GM19240 (cell line): ENCODE results near the gene NPHP4.
"Not testable (repeated sequence)": the region's sequence is repeated elsewhere in the genome, so short reads cannot be mapped to it uniquely, and the experiment has no call there.

Source experiments
- DNase-seq: peaks from one replicate; pipeline ENCODE4 v3.0.0; 2011; ENCODE audit warnings: low spot score; ENCODE audit not compliant: insufficient read length

Gene NPHP4

DNA sequence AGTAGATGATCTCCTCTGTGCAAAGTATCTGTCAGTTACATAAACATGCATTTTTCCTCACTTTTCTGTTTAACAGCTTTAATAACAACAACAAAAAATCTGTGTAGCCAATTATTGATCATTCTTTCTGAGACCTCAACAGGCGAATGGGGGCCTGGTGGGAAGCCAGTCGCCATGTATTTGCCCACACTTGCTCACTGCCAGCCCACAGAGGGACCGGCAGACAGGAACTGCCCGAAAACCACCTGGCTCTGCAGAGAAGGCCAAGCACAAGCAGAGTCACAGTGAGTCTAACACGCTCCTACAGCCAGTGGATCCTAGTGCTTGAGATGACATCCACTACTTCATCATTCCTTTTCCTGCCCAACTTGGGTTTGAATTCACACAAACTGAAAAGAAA is 56.1 kb downstream of the NPHP4 start:
- DNase-seq = no peak

DNA sequence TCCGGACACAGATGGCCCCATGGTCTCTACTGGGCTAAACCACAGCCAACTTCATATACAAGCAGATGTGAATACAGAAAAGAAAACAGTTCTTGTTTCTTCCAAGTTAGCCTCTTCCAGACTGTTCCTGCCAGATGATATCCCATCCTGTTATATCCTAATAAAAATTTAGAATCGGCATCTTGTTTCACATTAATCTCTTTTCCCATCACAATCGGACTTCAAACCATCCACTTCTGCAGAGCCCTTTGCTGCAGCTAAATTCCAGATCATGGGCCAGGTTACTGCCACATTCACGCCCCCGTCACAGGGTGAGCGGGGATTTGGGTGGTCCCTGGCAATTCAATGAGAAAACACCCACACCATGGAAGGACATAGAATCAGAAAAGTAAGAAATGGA is 57.2 kb downstream of the NPHP4 start:
- no peak for DNase-seq

DNA sequence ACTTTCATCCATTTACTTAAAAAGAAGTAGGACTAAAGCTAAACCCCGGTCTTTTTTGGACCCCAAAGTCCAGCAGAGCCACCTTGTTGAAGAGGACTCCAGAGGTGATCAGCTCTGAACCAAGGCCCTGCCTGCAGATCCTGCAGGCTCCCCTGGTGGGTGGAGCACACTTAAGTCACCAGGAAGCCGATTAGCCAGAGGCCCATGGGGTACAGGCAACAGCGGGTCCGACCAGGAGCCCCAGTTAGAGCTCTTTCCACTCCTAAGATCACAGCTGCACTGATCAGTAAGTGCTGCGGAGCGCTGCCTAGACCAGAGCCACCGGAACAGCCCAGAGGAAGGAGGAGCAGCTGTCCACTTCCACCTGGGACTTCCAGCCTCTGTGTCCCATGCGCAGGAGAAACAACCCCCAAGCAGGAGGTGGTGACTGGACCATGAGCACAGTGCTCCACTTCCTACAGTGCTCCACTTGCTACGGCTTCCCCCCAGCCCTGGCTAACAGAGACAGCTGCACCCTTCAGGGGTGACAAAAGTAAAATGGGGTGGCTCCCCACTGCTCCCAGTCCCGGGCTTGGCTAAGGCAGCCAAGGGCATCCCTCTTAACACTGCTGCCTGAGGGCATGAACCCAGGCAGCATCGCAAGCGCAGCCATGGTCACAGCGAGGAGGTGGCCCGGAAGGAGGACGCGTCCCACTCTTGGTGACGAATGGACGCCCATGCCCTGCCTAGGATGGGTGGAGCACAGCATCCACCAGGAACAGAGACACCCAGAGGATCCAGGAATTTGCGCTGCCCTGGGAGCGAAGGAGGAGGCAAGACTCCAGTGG is 58.0 kb downstream of the NPHP4 start:
- DNase-seq = no peak

DNA sequence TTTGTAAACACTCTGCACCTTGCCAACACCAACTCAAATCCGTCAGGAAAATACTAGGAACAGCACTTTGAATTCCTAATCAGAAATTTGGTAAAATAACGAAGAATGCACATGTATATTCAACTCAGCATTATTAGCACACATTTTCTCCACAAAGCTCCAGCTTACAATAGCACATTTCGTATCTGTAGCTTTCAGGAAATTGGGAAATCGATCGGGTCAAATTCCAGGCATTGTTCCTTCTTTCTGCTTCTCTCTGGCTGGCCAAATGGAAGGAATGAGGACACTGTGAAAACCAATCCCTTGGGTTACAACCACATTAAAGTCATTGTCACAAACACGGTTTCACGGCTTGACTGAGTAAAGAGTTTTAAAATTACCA is 58.6 kb downstream of the NPHP4 start:
- no peak for DNase-seq

DNA sequence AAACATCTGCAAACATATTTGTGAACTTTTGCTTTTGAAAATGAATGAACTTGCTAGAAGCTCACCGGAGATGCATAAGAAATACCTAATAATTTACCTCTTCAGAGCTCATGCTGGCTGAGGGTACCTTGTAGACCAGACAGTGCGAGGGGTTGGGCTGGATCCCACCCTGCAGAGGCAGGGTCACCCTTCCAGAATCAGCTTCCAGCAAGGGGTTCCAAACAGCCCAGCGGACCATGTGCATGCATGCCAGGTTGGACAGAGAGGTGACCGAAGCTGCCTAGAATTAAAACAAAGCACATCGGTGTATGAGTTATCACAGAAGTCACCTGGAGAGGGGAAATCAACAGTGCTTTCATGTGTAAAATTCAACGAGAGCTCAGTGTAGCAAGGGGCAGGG is 59.2 kb downstream of the NPHP4 start:
- no peak for DNase-seq

DNA sequence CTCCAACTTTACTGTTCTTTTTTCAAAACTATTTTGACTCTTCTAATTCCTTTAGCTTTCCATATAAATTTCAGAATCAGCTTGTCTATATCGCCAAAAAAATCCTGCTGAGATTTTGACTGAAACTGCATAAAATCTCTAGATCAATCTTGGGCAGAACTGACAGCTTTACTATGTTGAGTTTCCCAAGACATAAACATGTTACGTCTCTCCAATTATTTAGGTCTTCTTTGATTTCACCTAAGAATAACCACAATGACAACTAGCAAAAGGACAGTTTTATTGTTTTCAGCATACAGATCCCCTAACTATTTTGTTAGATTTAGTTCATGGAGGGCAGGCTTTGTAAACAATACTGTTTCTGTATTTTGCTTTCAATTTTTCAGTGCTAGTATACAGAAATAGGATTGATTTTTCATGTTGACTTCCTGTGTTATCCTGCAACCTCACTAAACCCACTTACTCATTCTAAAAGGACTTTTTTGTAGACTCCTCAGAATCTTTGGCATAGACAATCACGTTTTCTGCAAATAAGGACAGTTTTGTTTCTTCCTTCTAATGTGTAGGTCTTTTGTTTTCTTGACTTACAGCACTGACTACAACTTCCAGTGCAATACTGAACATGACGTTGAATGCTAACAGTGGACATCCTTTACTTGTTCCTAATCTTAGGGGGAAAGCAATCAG is 63.4 kb downstream of the NPHP4 start:
- no peak for DNase-seq

DNA sequence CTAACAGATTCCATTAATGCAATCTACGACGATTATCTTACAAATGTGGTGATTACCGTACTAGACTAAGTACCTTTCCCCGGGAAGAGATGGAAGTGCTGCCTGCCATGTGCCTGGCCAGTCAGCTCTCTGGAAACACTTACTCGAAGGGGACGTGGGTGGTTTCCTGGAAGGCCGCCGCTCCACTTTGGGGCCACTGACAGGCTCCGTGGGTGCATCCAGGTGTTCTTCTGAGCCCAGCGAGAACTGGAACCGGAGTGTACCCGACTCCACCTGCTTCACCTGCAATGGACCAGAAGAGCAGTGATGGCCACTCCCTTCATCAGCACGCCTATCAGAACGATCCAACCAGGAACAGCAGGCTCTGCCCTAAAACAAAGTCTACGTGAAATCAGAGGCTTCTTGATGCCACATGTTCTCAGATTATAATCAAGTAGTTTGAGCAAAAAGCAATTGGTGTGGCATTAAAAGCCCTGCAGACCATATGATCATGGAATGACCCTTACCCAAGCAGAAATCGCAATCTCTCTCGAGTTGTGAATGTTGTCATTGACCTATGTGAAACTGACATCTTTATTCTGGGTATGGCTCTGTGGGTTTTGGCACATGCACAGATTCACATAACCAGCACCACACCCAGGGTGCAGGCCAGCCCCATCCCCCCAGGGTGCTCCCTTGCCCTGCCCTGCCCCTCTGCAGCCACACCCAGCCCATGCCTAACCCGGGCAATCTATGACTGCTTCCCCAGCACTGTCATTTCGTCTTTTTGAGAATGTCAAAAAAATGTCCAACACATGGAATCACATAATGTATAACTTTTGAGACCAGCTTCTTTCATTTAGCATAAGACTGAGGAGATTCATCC is 64.5 kb downstream of the NPHP4 start:
- DNase-seq = no peak

DNA sequence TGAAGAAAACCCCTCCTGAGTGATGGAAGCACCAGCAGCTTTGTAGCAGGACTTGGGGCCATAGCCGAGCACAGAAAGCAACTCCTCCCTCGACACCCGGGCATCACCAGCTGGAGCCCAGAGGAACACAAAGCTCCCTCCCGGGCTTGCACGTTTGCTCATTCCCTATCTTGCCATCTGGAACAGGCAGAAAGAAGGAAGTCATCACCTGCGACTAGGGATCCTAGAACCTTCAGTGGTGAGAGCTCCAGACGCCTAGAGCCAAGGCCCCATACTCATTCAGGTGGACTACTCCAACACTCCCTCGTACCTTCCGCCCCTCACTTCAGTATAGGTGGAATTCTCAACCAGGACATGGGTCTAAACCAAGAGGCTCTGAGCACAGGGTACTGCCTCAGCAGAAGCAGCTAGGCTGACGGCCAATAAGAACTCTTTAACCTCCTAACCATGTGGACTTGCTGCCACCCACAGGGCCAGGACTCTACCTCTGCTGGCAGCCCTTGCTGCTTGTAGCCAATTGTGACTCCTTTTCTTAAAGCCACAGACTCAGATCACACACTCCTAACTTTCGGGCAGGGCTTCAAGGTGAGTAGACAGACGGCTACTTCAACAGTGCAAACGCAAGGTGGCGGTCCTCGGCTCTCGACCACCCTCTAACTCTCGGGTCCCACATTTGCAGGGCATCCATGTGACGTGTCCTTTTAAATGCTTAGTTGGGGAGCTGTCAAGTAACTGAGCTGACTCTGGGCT is 65.4 kb downstream of the NPHP4 start:
- DNase-seq = no peak

DNA sequence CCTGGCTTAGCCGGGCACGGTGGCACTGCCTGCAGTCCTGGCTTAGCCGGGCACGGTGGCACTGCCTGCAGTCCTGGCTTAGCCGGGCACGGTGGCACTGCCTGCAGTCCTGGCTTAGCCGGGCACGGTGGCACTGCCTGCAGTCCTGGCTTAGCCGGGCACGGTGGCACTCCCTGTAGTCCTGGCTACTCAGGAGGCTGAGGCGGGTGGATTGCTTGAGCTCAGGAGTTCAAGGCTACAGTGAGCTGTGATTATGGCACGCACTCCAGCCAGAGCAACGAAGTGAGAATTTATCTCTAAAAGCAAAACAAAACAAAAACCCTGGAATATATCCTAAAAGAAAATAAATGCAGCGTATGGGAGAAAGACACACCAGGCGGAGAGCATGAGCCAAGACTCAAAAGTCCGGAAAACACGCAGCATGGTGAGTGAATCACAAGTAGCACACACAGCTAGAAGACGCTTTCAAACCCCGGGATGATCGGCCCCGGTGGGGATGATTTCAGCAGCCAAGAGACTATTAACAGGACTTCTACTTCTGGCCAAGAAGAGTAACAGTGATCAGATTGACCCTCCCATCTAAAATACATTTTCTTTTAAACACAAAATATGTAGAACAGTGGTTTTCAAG is 69.4 kb downstream of the NPHP4 start:
- DNase-seq = not testable (repeated sequence)

DNA sequence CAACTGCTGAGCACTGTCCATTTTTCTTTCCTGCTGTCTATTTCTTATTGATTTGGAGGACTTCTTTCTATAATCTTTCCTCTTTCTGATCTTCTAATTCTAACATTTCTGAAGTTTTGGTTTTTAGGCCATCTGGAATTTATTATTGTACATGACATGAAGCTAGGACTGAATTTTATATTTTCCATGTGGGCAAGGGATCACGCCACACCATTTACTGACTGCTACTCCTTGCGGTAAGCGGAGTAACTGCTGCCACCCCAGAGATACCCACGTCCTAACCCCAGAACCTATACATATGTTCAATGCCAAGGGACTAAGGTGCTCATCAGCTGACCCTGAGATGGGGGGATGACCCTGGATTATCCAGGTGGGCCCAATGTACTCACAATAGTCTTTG is 70.6 kb downstream of the NPHP4 start:
- no peak for DNase-seq

DNA sequence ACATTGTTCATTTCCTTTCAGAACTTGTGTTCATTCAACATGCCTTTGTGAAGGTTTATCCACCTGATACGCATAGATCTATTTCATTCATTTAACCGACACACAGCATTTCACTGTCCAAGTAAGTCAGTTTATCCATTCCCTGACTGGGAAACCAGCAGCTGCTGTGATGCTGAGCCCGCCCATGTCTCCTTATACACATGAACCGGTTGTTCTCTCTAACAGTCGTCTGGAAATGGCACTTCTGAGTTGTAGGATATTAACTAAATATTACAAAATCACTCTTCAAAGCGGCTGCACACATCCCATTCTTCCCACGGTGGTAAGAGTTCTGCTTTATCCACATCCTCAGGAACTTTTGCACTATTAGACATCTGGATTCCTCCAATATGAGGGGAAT is 71.1 kb downstream of the NPHP4 start:
- no peak for DNase-seq

DNA sequence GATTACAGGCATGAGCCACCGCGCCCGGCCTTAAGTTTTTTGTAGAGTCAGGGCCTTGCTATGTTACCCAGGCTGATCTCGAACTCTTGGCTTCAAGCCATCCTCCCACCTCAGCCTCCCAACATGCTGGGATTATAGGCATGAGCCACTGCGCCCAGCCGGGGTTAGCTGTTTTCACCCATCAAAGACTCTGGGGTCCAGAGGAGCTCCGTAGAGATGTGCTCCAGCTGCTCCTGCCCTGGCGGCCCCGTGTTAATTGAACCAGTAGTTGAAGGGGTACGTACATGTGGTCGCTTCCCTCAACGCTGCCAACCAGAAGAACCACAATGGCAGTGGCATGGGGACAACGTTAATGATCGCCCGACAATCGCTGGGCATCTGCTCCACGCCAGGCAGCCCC is 72.0 kb downstream of the NPHP4 start:
- DNase-seq = no peak

DNA sequence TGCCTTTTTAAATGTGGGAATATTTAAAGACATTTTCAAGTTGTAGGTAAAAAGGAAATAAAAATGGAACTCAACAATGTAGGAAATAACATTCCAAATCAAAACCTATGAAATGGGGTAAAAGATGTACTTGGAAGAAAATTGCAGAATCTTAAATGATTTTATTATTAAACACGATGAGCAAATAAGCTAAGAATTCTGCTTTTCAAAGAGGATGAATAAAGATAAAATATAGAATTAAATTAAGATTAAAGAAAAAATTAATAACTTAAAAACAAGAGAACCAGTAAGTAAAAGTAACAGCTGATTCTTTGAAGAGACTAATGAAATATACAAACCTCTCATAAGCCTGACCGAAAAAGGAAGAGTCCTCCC is 74.0 kb downstream of the NPHP4 start:
- no peak for DNase-seq

DNA sequence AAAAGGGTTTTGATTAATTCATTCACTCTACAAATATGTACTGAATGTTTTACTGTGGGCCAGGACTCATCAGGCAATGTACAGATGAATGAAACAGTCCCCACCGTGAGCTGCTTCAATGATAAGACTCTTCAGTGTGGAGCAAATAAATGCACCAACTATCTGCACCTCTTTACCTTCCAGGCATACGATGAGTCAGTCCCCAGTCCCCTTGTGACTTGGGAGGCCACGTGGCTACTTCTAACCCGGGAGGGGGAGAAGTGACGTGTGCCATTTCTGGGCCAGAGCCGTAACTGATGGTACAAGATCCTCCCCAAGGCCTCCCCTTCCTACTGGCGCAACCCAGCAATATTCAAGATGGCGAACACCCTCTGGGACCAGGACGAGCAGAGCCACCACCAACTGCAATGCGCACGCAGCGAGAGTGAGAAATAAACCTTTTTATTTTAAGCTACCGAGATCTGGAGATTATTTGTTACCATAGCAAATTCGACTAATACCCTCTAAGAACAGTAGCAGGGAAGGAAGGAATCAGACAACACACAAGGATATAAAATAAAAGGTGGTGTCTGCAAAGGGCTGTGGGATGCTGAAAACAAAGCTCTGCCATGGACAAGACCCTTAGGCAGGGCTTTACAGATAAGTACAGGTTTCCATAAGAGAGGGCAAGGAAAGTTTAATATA is 74.5 kb downstream of the NPHP4 start:
- no peak for DNase-seq

DNA sequence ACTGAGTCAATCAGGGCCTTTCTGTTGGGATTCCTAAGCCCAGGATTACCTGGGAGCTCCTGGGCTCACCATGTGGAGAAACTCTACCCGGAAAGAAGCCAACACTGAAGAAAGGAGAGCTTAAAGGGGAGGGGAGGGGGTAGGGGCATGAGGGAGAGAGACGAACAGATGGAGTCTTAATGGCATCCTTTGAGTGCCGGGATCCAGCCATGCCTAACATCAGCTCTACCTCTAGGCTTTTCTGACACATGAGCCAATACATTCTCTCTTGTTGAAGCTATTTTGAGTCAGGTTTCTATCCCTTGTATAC is 75.0 kb downstream of the NPHP4 start:
- DNase-seq = no peak

DNA sequence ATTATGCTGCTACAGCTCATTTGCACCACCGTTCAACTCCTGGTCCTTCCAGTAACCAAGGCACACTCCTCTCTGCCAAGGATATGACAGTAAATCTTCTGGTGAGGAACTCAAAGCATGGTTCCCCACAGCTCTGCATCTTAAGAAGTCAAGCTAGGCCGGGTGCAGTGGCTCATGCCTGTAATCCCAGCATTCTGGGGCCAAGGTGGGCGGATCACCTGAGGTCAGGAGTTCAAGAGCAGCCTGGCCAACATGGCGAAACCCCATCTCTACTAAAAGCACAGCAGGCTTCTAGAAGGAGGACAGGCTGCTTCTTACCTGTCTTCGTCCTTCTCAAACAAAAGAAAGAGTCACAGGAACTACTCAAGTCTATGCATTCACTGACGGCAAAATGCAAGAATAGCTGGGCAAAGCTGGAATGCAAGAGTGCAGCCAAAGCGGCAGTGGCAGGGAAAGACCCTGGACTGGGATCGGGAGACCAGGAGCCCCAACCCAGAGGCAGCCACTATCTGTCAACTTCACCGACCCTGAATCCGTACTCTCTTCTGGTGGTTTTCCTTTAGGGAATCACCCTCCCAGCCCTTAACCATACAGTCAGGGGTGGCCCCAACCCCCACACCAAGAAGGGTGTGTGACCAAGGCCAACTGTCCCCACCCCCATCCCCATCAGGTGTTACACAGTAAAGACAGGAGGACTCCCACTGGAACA is 75.5 kb downstream of the NPHP4 start:
- DNase-seq = no peak

DNA sequence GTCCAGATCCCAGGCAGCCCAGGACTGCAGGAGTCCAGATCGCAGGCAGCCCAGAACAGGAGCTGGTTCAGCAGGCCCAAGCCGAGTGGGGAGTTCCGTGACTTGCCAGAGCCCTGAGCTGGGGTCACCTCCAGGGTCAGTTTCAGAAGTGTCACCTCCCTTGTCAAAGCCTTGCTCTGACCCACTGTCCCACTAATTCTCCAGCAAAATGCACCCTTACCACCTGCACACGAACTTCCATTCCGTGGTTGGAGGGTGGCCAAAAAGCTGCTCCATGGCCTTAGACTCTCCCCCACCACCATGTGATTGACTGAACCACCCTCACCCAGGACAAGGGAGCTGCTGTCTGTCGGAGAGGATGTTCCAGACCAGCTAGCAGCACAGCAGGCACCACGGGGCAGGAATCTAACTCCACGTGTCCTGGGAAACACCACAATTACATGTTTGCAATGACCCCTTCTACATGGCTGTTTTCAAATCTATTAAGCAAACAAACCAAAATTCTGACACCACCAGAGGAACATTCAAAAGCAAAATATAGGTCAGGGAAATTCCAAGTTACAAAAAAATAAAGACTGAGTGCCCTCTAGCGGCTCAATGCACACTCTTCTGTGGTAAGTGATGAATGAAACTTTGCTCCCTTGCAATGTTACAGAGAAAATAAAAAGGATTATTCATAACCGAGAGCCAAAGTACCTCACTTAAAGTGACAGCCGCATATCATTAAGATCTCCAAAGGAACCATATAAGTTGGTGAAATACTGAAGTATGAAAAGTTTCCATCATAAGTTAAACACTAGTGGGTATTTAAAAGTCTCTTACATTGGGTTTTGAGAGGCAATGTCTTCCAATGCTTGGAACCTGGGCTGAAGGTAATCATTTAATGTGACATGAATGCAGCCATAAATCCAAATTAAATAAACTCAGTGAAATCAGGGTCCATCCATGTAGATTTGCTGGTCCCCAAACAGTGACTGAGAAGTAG is 76.3 kb downstream of the NPHP4 start:
- DNase-seq = peak; percentile 41

DNA sequence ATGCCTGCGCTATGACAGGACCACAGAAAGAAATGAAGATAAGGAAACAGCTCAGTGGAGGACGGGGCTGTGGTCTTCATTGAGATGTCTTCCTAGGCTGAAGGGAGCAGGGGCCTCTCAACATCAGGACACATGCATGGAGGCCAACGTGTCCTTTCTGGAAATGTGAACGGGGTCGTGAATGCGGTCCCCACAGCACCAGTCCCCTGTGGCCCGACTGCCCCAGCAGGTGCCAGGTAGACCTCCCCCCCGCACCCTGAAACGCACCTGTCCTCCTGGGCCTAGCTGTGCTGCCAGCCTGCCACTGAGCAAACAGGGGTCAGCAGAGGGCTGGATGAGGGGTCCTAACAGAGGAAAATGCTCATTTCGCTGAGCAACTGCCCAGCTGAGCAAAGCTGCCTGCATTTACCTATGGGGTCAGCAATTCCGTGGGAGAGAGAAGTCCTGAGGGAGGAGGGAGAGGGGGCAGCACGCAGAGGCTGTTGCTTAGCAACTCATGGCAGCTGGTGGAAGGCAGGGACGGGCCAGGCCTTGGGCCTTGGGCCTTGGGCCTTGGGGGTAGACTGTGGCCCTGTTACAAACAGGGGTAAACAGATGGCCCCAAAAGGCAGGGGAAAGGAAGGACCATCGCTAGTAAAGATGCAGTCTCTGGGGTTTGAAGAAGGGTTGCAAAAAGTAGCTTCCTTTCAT is 77.4 kb downstream of the NPHP4 start:
- no peak for DNase-seq
